DOHH2 (cell line): Measurements from ENCODE around the gene GLRA1.

Experiments used
- EZH2phosphoT487 ChIP-seq: fragments of 200-600 bp; sonication (generic); IDR thresholded peaks from 2 replicates; pipeline ENCODE4 v1.6.1; 2017; ENCODE audit warnings: borderline replicate concordance, mild to moderate bottlenecking, antibody characterized with exemption, low read length, moderate library complexity, mixed read lengths
- TF ChIP-seq, protein P1 (sequence below): fragments of 200-600 bp; sonication (generic); IDR thresholded peaks from one replicate; pipeline ENCODE4 v1.5.1; 2014; ENCODE audit warnings: antibody characterized with exemption, mild to moderate bottlenecking, low read depth, low read length; ENCODE audit not compliant: poor library complexity, severe bottlenecking

DNA sequence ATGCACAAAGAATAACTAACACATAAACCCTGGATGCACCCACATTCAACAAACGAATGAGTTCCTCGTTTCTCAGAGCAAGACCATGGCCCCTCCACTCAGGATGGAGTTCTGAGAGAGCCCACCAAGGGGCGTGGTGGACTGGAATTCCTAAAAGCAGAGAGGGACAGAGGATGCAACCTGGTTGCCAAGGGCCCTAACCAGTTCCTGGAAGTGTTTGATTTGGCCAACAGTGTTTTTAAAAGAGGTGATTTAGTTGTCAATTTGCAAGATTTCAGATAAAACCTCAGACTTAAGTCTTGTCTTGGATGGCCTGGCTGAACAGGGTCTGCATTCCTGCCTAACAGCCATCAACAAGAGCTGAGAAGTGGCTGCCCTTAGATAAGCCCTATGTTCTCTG lies 34.4 kb downstream of the GLRA1 start:
- TF ChIP-seq, protein P1, sequence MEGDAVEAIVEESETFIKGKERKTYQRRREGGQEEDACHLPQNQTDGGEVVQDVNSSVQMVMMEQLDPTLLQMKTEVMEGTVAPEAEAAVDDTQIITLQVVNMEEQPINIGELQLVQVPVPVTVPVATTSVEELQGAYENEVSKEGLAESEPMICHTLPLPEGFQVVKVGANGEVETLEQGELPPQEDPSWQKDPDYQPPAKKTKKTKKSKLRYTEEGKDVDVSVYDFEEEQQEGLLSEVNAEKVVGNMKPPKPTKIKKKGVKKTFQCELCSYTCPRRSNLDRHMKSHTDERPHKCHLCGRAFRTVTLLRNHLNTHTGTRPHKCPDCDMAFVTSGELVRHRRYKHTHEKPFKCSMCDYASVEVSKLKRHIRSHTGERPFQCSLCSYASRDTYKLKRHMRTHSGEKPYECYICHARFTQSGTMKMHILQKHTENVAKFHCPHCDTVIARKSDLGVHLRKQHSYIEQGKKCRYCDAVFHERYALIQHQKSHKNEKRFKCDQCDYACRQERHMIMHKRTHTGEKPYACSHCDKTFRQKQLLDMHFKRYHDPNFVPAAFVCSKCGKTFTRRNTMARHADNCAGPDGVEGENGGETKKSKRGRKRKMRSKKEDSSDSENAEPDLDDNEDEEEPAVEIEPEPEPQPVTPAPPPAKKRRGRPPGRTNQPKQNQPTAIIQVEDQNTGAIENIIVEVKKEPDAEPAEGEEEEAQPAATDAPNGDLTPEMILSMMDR = no peak
- TF ChIP-seq EZH2phosphoT487 = no peak
